ENCODE data around the gene ITFG1. TPM values are rescaled to one million over a fixed set of nuclear protein-coding genes. Genes with fewer than 3 reads are reported as not detected.

ITFG1 gene
- total RNA-seq, 4 donors from 2014 or later: 12.9 to 100 (median 60.8) TPM

GRCh38 chr16:47386201-47386718, 74.6 kb downstream of the ITFG1 start:
- Histone ChIP-seq H3K27ac (no peak overlapping the region), H3K36me3 (no peaks in the 10 kb centered on the region), H3K27me3 (no peaks in the 10 kb centered on the region), H3K4me1 (no peaks in the 10 kb centered on the region), H3K9me3 (no peaks in the 10 kb centered on the region), H3K4me3 (no peak overlapping the region)
- intact Hi-C loops (cut with DNase I; ENCODE audit: low total_unique reads) (no loop called here), in situ Hi-C loops (cut with MboI; ENCODE audit: low pct_ligation_motif_present in 1 of 4, low pct_unique_long_range_greater_than_20kb in 1 of 4, low sequenced_read_pairs in 3 of 4) (no loop called here)
- TF ChIP-seq, protein P1, sequence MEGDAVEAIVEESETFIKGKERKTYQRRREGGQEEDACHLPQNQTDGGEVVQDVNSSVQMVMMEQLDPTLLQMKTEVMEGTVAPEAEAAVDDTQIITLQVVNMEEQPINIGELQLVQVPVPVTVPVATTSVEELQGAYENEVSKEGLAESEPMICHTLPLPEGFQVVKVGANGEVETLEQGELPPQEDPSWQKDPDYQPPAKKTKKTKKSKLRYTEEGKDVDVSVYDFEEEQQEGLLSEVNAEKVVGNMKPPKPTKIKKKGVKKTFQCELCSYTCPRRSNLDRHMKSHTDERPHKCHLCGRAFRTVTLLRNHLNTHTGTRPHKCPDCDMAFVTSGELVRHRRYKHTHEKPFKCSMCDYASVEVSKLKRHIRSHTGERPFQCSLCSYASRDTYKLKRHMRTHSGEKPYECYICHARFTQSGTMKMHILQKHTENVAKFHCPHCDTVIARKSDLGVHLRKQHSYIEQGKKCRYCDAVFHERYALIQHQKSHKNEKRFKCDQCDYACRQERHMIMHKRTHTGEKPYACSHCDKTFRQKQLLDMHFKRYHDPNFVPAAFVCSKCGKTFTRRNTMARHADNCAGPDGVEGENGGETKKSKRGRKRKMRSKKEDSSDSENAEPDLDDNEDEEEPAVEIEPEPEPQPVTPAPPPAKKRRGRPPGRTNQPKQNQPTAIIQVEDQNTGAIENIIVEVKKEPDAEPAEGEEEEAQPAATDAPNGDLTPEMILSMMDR (IDR thresholded peaks at IDR 0.05): no peak
- no peak for TF ChIP-seq POLR2A (IDR thresholded peaks at IDR 0.05)
- TF ChIP-seq POLR2AphosphoS5 (IDR thresholded peaks at IDR 0.05): no peak
- no peak for TF ChIP-seq EP300 (IDR thresholded peaks at IDR 0.05; ENCODE audit: low read depth)
- DNase-seq: no peak
- WGBS, 2 donors (ENCODE audit: low coverage in 1 of 2): 89 to 98% methylated on average over 1 to 5 of the region's 5 CpGs

- WGBS, 2 donors (ENCODE audit: low coverage in 1 of 2): 86 to 92% methylated on average over 2 to 5 of the region's 5 CpGs
- DNase-seq: no peak
- in situ Hi-C loops (cut with MboI; ENCODE audit: low pct_ligation_motif_present in 1 of 4, low pct_unique_long_range_greater_than_20kb in 1 of 4, low sequenced_read_pairs in 3 of 4): no loop called here
Measured at GRCh38 chr16:47382362-47382761, 78.5 kb downstream of the ITFG1 start.

GRCh38 chr16:47377154-47377553, 83.7 kb downstream of the ITFG1 start:
- in situ Hi-C loops (cut with MboI; ENCODE audit: low pct_ligation_motif_present in 1 of 4, low pct_unique_long_range_greater_than_20kb in 1 of 4, low sequenced_read_pairs in 3 of 4) (no loop called here), intact Hi-C loops (cut with DNase I; ENCODE audit: low total_unique reads) (no loop called here)
- Histone ChIP-seq H3K9me3 (no peaks in the 10 kb centered on the region), H3K36me3 (peaks cover 0 to 13% (median 2%) of the 10 kb centered on the region in 4 donors), H3K27ac (no peak overlapping the region), H3K4me3 (no peak overlapping the region), H3K27me3 (no peaks in the 10 kb centered on the region), H3K4me1 (no peaks in the 10 kb centered on the region)
- TF ChIP-seq POLR2AphosphoS5 (IDR thresholded peaks at IDR 0.05) (no peak), POLR2A (IDR thresholded peaks at IDR 0.05) (no peak), EP300 (IDR thresholded peaks at IDR 0.05; ENCODE audit: low read depth) (no peak)
- TF ChIP-seq, protein P1 (IDR thresholded peaks at IDR 0.05): no peak
- WGBS, 2 donors (ENCODE audit: low coverage in 1 of 2): 75 to 76% methylated on average over 2 to 3 of the region's 3 CpGs
- DNase-seq: no peak

More at GRCh38 chr16:47382362-47382761, 78.5 kb downstream of the ITFG1 start:
- Histone ChIP-seq H3K9me3 (no peaks in the 10 kb centered on the region), H3K4me1 (no peaks in the 10 kb centered on the region), H3K4me3 (no peak overlapping the region), H3K27ac (no peak overlapping the region), H3K27me3 (no peaks in the 10 kb centered on the region), H3K36me3 (no peaks in the 10 kb centered on the region)
- TF ChIP-seq, protein P1 (IDR thresholded peaks at IDR 0.05): no peak
- intact Hi-C loops (cut with DNase I; ENCODE audit: low total_unique reads): no loop called here

- no peak overlapping the region for H3K4me3 ChIP-seq
- 93 to 100% methylated on average over 1 of the region's 1 CpG for WGBS, 2 donors (ENCODE audit: low coverage in 1 of 2)
- H3K36me3 ChIP-seq: peaks cover 0 to 13% (median 4%) of the 10 kb centered on the region in 4 donors
- TF ChIP-seq EP300 (IDR thresholded peaks at IDR 0.05; ENCODE audit: low read depth): no peak
- TF ChIP-seq, protein P1 (IDR thresholded peaks at IDR 0.05): no peak
- no peak for TF ChIP-seq POLR2AphosphoS5 (IDR thresholded peaks at IDR 0.05)
- TF ChIP-seq POLR2A (IDR thresholded peaks at IDR 0.05): no peak
- intact Hi-C loops (cut with DNase I; ENCODE audit: low total_unique reads) (no loop called here), in situ Hi-C loops (cut with MboI; ENCODE audit: low pct_ligation_motif_present in 1 of 4, low pct_unique_long_range_greater_than_20kb in 1 of 4, low sequenced_read_pairs in 3 of 4) (no loop called here)
- H3K27ac ChIP-seq: no peak overlapping the region
- no peaks in the 10 kb centered on the region for H3K4me1 ChIP-seq
- H3K9me3 ChIP-seq: no peaks in the 10 kb centered on the region
- no peaks in the 10 kb centered on the region for H3K27me3 ChIP-seq
- DNase-seq: no peak
Measured at GRCh38 chr16:47375423-47375822, 85.4 kb downstream of the ITFG1 start.

Data from transverse colon (tissue), 4 donors.